GM12873 (cell line): ENCODE results near the gene SCAF4.

Experiments
- TF ChIP-seq, protein P1 (sequence below): IDR thresholded peaks from 2 replicates; pipeline ENCODE4 v1.5.1; 2012; ENCODE audit warnings: low read depth, mild to moderate bottlenecking, moderate library complexity, low read length, control low read depth; ENCODE audit not compliant: insufficient read depth; ENCODE audit errors: missing control alignments

Gene SCAF4

DNA sequence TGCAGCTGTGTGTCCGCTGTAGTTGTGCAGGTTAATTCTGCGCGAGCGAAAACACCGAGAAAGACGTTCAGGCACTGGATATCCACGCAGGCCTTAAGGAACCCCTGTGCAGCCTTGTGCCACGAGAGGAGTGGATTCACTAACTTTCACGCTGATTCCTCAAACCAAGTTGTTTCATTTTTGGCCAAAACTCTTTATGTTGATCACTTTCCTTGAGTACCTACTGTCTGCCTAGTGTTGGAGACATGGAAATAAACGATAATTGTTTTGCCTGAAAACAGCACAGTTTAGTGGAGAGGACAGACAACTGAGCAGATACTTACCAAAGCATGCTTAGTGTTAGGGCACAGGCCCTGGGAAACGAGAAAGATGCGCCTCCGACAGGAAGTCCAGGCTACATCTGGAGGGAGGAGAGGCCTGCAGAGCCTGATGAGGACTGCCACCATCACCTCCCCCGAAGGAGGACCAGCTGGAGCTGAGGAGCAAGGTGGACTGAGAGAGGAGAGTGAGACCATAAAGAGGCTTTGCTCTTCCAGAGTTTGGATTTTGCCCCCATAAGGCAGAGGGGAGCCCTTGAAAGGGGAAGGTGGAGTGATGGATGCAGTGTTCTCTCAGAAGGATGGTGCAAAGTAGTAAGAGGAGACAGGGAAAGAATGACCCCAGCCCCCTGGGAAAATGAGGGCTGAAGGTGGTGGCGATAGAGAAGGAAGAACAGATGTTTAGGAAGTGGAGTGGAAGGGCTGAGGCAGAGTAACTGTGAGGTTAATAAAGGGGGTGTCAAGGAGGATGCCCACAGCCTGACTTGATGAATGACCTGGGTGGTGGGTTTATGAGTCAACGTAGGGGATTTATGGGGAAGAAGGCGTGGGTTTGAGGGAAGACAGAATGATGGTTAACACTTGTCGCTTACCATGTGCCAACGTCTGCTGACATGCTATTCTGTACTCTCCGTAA, 956 bp upstream of the SCAF4 start:
- TF ChIP-seq, protein P1, sequence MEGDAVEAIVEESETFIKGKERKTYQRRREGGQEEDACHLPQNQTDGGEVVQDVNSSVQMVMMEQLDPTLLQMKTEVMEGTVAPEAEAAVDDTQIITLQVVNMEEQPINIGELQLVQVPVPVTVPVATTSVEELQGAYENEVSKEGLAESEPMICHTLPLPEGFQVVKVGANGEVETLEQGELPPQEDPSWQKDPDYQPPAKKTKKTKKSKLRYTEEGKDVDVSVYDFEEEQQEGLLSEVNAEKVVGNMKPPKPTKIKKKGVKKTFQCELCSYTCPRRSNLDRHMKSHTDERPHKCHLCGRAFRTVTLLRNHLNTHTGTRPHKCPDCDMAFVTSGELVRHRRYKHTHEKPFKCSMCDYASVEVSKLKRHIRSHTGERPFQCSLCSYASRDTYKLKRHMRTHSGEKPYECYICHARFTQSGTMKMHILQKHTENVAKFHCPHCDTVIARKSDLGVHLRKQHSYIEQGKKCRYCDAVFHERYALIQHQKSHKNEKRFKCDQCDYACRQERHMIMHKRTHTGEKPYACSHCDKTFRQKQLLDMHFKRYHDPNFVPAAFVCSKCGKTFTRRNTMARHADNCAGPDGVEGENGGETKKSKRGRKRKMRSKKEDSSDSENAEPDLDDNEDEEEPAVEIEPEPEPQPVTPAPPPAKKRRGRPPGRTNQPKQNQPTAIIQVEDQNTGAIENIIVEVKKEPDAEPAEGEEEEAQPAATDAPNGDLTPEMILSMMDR, result no peak

DNA sequence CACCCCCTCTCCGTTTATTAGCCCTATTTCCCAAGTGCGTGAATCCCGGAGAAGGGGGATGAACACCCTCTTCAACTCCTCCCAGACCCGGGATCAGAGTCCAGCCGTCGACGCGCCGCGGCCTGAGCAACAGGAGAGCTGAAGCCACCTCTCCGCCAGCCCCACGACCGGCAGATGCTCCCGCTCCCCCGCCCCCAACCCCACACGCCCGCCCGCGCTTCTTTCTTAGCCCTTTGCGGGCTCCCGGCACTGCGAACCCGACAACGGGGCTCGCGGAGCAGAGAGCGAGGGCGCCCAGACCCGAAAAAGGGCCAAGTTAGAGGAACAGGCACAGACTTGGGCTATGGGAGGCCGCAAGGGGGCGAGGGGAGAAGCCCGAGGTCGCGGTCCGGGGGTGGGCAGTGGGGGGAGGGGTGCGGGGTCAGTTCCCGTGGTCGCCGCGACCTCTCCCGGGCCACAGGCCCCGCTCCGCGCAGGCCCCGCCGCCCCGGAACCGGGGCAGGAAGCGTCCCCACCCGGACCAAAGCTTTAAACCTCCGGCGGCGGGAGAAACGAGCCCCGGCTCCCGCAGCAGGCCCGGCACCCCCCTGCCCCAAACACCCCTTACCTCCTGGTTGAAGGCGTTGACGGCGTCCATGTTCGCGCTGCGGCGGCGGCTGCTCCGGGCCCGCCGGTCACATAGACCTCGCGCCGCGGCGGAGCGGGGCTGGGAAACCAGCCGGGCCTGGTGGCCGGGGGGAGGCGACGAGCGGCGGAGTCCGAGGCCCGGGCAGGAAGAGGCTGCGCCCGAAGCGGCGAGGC, 662 bp downstream of the SCAF4 start:
- TF ChIP-seq, protein P1, result peak; percentile 24

DNA sequence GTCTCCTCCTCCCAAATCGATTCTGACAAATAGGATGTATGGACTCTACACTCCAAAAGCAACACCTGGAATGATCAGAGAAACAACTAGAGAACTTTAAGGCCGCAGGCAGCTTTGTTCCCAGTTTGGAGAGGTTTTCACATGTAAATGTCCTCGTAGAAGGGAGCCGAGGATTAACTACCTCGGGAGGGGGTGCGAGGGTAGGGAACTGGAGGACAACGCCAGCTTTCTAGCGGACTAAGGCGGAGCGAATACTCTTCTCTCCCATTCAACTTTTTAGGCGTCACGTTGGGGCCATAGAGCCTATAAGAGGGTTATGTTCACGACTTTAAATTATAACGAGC, 1.2 kb downstream of the SCAF4 start:
- TF ChIP-seq, protein P1, result no peak

DNA sequence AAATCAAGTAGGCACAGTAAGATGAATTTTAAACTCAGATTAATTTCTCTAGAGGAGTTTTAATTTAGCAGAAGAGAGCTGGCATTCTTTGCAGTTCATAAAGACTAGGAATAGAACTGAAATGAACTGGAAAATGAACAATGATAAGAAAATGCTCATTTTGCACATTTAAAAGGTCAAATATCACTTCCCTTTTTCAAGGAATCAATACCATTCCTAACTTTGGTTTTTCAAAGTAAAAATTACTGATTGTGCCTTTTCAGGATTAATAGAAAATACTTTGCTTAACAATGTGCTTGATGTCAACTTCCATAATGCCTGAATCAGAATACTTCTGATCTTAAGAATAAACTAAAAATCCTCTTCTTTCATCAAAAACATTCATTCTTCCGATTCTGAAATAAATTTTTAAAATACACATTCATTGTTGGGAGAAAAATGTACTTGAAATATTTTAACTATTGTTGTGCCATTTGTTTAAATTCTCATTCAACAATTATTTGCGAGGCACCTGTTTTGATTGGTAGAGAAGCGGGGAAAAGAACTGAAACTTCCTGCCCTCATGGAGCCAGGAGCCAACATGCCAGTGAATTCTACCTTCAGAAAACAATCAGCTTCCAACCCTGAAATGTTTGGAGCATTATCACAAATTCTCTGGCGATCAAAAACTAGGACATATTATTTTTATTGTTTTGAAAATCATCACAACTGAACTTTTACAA, 2.1 kb downstream of the SCAF4 start:
- TF ChIP-seq, protein P1, result no peak

DNA sequence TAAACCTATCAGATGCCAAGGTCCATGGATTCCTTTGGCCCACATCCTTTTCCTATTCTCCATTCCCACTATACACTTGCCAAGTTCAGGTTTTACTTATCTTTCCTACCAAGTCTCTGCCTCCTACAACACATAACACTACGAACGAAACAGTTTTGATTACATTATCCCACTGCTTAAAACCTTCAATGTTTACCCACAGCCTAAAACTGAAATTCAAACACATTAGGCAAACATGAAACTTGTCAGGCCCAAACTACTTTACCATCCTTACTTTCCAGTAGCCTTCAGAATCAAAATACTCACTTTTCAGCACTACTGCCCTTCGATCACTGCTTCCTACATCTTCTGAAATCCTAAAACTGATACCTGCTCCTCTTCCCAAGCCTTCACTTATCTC, 3.0 kb downstream of the SCAF4 start:
- TF ChIP-seq, protein P1, result no peak

DNA sequence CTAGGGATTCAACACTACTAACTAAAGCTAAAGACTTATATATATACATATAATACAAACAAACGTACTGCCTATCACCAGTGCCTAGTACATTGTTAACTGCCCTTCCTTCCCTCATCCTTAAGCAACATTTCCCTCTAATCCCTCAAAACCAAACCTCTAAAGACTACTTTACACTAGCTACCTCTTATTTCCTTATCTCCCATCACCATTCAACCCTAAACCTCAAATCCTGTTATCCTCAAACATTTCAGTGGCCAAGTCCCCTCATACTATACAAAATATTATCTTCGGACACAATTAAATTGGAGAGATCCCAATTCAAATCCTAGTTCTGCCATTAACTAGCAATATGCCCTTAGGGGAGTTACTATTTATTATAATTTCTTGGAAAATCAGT, 3.7 kb downstream of the SCAF4 start:
- TF ChIP-seq, protein P1, result no peak
